IMR-90 (cell line): ENCODE measurements around the gene CAMTA1. TPM values are rescaled to one million over a fixed set of nuclear protein-coding genes. Genes with fewer than 3 reads are reported as not detected.

Experiments used
- ATAC-seq: fragments of 200-7000 bp; cut with Tn5 transposase; 2 replicates; pipeline ENCODE4 v1.9.1; 2020; ENCODE audit warnings: low read depth, mild to moderate bottlenecking, moderate library complexity
- BruUV-seq: library from RNA; stranded (reverse); fragments of 400-500 nt; replicated peaks from 2 replicates; lab custom pipeline; 2021; lab: Mats Ljungman, UMichigan
- CTCF ChIA-PET: fragments of 300-600 bp; formaldehyde crosslinking; extraction: SDS; loops from one replicate; lab custom pipeline; 2021; ENCODE audit warnings: antibody characterized with exemption; lab: Yijun Ruan, JAX
- POLR2A ChIA-PET: fragments of 300-600 bp; sonication (Branson Sonifier 250); formaldehyde crosslinking; loops from one replicate; lab custom pipeline; 2022; ENCODE audit warnings: antibody characterized with exemption; ENCODE audit not compliant: unreplicated experiment; lab: Charles Lee
- DNase-seq: peaks from one replicate; pipeline ENCODE4 v3.0.0; 2013
- H2AFZ ChIP-seq: replicated peaks from 2 replicates; pipeline ENCODE3; 2013; ENCODE audit warnings: low read length, mild to moderate bottlenecking; ENCODE audit not compliant: poor library complexity
- H2AK5ac ChIP-seq: 2 replicates; pipeline ENCODE4 v1.6.1; 2013; ENCODE audit warnings: low read depth, low read length, inconsistent platforms
- H2AK9ac ChIP-seq: replicated peaks from 2 replicates; pipeline ENCODE3; 2013; ENCODE audit warnings: mild to moderate bottlenecking, low read depth, low read length, moderate library complexity; ENCODE audit not compliant: poor library complexity
- H2BK120ac ChIP-seq: 2 replicates; pipeline ENCODE4 v1.6.1; 2013; ENCODE audit warnings: low read depth, low read length, inconsistent platforms
- H2BK15ac ChIP-seq: 3 replicates; pipeline ENCODE4 v1.6.1; 2013; ENCODE audit warnings: low read depth, low read length, inconsistent platforms
- H2BK20ac ChIP-seq: 2 replicates; pipeline ENCODE4 v1.6.1; 2013; ENCODE audit warnings: low read depth, mild to moderate bottlenecking, inconsistent platforms, low read length, moderate library complexity
- H2BK5ac ChIP-seq: 2 replicates; pipeline ENCODE4 v1.6.1; 2013; ENCODE audit warnings: mild to moderate bottlenecking, low read depth, low read length, inconsistent platforms; ENCODE audit not compliant: poor library complexity, severe bottlenecking
- H3K14ac ChIP-seq: replicated peaks from 2 replicates; pipeline ENCODE4 v1.6.1; 2013; ENCODE audit warnings: low read depth, low read length, inconsistent platforms
- H3K18ac ChIP-seq: 2 replicates; pipeline ENCODE4 v1.6.1; 2013; ENCODE audit warnings: low read depth, low read length, control low read depth
- H3K23ac ChIP-seq: 2 replicates; pipeline ENCODE4 v1.6.1; 2013; ENCODE audit warnings: low read depth, low read length, inconsistent platforms
- H3K27ac ChIP-seq: 2 replicates; pipeline ENCODE4 v1.5.1; 2013; ENCODE audit warnings: mild to moderate bottlenecking, control low read depth, low read length; ENCODE audit not compliant: insufficient read depth
- H3K27me3 ChIP-seq: 2 replicates; pipeline ENCODE4 v1.6.1; 2013; ENCODE audit warnings: low read length; ENCODE audit not compliant: control insufficient read depth, insufficient read depth
- H3K36me3 ChIP-seq: 2 replicates; pipeline ENCODE4 v1.6.1; 2013; ENCODE audit warnings: low read length, mixed read lengths; ENCODE audit not compliant: control insufficient read depth, insufficient read depth
- H3K4ac ChIP-seq: 2 replicates; pipeline ENCODE4 v1.6.1; 2013; ENCODE audit warnings: low read depth, low read length, inconsistent platforms
- H3K4me1 ChIP-seq: 2 replicates; pipeline ENCODE4 v1.6.1; 2013; ENCODE audit warnings: low read length, mixed read lengths; ENCODE audit not compliant: control insufficient read depth, insufficient read depth
- H3K4me2 ChIP-seq: 2 replicates; pipeline ENCODE4 v1.6.1; 2013; ENCODE audit warnings: low read depth, mild to moderate bottlenecking, control low read depth, low read length, moderate library complexity
- H3K4me3 ChIP-seq: 2 replicates; pipeline ENCODE4 v1.5.1; 2013; ENCODE audit warnings: low read depth, mild to moderate bottlenecking, control low read depth, low read length, moderate library complexity; ENCODE audit not compliant: insufficient read depth
- H3K56ac ChIP-seq: 2 replicates; pipeline ENCODE4 v1.6.1; 2013; ENCODE audit warnings: low read length, inconsistent platforms; ENCODE audit not compliant: insufficient read depth; ENCODE audit errors: extremely low read depth
- H3K79me1 ChIP-seq, 2 experiments: 2 replicates each; pipeline ENCODE4 v1.6.1; 2013; ENCODE audit warnings: low read length in 2 of 2, inconsistent platforms in 1 of 2, low read depth in 1 of 2
- H3K9ac ChIP-seq: 2 replicates; pipeline ENCODE4 v1.6.1; 2013; ENCODE audit warnings: low read depth, low read length, control low read depth
- H3K9me1 ChIP-seq: 2 replicates; pipeline ENCODE4 v1.6.1; 2013; ENCODE audit warnings: low read length, inconsistent platforms; ENCODE audit not compliant: insufficient read depth
- H3K9me3 ChIP-seq: 2 replicates; pipeline ENCODE4 v1.6.1; 2013; ENCODE audit warnings: low read length; ENCODE audit not compliant: control insufficient read depth, insufficient read depth
- H4K20me1 ChIP-seq: 2 replicates; pipeline ENCODE4 v1.6.1; 2013; ENCODE audit warnings: low read length, inconsistent platforms; ENCODE audit not compliant: insufficient read depth
- H4K5ac ChIP-seq: 2 replicates; pipeline ENCODE4 v1.6.1; 2013; ENCODE audit warnings: mild to moderate bottlenecking, low read depth, low read length, control low read depth
- H4K8ac ChIP-seq, 2 experiments: 2 replicates each; pipeline ENCODE4 v1.6.1; 2013; ENCODE audit warnings: low read depth in 2 of 2, low read length in 2 of 2, control low read depth in 1 of 2, inconsistent platforms in 1 of 2
- H4K91ac ChIP-seq: 2 replicates; pipeline ENCODE4 v1.6.1; 2013; ENCODE audit warnings: low read depth, low read length, inconsistent platforms; ENCODE audit not compliant: insufficient read depth
- BHLHE40 ChIP-seq: fragments of 150-350 bp; IDR thresholded peaks from 2 replicates; pipeline ENCODE4 v1.6.1; 2016; ENCODE audit warnings: mild to moderate bottlenecking, low read depth, low read length
- CEBPB ChIP-seq: IDR thresholded peaks from 2 replicates; pipeline ENCODE4 v1.6.1; 2012; ENCODE audit warnings: low read depth, low read length, improper control_type of control experiment
- ELK1 ChIP-seq: fragments of 150-350 bp; IDR thresholded peaks from 2 replicates; pipeline ENCODE4 v1.6.1; 2016; ENCODE audit warnings: low read depth, mild to moderate bottlenecking, low read length, moderate library complexity, borderline replicate concordance
- FOS ChIP-seq: fragments of 150-350 bp; IDR thresholded peaks from 2 replicates; pipeline ENCODE4 v1.6.1; 2016; ENCODE audit warnings: low read depth, low read length
- MAZ ChIP-seq: IDR thresholded peaks from 2 replicates; pipeline ENCODE4 v1.6.1; 2012; ENCODE audit warnings: low read depth, mild to moderate bottlenecking, low read length, improper control_type of control experiment, moderate library complexity, borderline replicate concordance
- RCOR1 ChIP-seq: IDR thresholded peaks from 2 replicates; pipeline ENCODE4 v1.6.1; 2012; ENCODE audit warnings: mild to moderate bottlenecking, low read length, improper control_type of control experiment; ENCODE audit not compliant: insufficient replicate concordance
- RFX5 ChIP-seq: IDR thresholded peaks from 2 replicates; pipeline ENCODE4 v1.8.0; 2012; ENCODE audit warnings: low read depth, mild to moderate bottlenecking, low read length, moderate library complexity
- WGBS, 2 experiments: methylation state at CpG; one replicate each; pipeline versions ENCODE4 v1.1.5 to v1.1.7; 2013; ENCODE audit warnings: missing lambda C conversion rate in 2 of 2; ENCODE audit not compliant: insufficient read length in 1 of 2; ENCODE audit errors: extremely low coverage in 2 of 2; 5-methylcytosine and 5-hydroxymethylcytosine counted together
- dilution Hi-C: fragments of 300-500 bp; cut with HindIII; formaldehyde crosslinking; loops from one replicate; pipeline ENCODE4 v1.14.3; 2018; ENCODE audit warnings: low sequenced_read_pairs; ENCODE audit not compliant: unreplicated experiment
- in situ Hi-C: fragments of 300-500 bp; cut with MboI; formaldehyde crosslinking; loops from 3 replicates; pipeline ENCODE4 v1.14.3; 2019; ENCODE audit warnings: low sequenced_read_pairs, inconsistent platforms, mixed read lengths
- intact Hi-C: fragments of 100-400 bp; cut with micrococcal nuclease; formaldehyde crosslinking; loops from 2 replicates; pipeline ENCODE4 v1.10.0; 2022
- polyA plus RNA-seq, 3 experiments: library from polyadenylated mRNA; depleted of rRNA; stranded (reverse); fragments of >200 nt; gene quantifications; 2 replicates each; pipeline ENCODE4 v1.2.3, GENCODE V29; 2012; ENCODE audit warnings: low replicate concordance in 1 of 3
- total RNA-seq: library from RNA; depleted of rRNA; stranded (reverse); fragments of >200 nt; gene quantifications from 2 replicates; pipeline ENCODE4 v1.2.3, GENCODE V29; 2012

Gene CAMTA1
- total and polyA plus RNA-seq, 2 of the 4 experiments (the other 2 are of a cell fraction): 35.5 to 74.3 TPM

- intact Hi-C loops: no loop called here
- Histone ChIP-seq H3K4me2 (no peak overlapping the region; the same call in 1 of the 2 replicates), H4K5ac (no peak overlapping the region), H3K18ac (no peak overlapping the region), H3K36me3 (no peaks in the 10 kb centered on the region), H4K91ac (no peak overlapping the region), H3K9me1 (no peaks in the 10 kb centered on the region), H2BK120ac (no peak overlapping the region), H2AK9ac (no peak overlapping the region), H3K27ac (no peak overlapping the region), H3K4ac (no peak overlapping the region), H3K4me1 (peaks cover 3% of the 10 kb centered on the region; the same call in 1 of the 2 replicates), H2BK20ac (no peak overlapping the region), H3K23ac (no peak overlapping the region), H3K56ac (no peak overlapping the region), H3K79me1 (no peaks in the 10 kb centered on the region), H4K8ac (no peak overlapping the region), H4K20me1 (no peaks in the 10 kb centered on the region), H2BK5ac (no peak overlapping the region), H2BK15ac (no peak overlapping the region), H3K9ac (no peak overlapping the region), H3K4me3 (peak overlapping the region; percentile 42), H3K9me3 (no peaks in the 10 kb centered on the region; the same call in 1 of the 2 replicates), H3K27me3 (peaks cover 60% of the 10 kb centered on the region), H2AK5ac (no peak overlapping the region), H2AFZ (peak overlapping the region; percentile 72), H3K14ac (no peak overlapping the region)
- BruUV-seq: no TSS peak
- DNase-seq: peak; percentile 78
- CTCF ChIA-PET: no interaction called here
- POLR2A ChIA-PET: no interaction called here
- peak; percentile 99 for TF ChIP-seq RFX5
- TF ChIP-seq RCOR1: no peak
- no peak for TF ChIP-seq BHLHE40
- TF ChIP-seq MAZ: peak; percentile 14; the same call in 1 of the 2 replicates
- TF ChIP-seq ELK1: no peak
- TF ChIP-seq FOS: peak; percentile 14; the same call in 1 of the 2 replicates
- TF ChIP-seq CEBPB: no peak
- dilution Hi-C loops: no loop called here
- WGBS, 2 experiments: 2% methylated on average over 37 of the region's 151 CpGs; no CpG with 5 or more reads in 1 of the 2 experiments
- peak; percentile 100 for ATAC-seq
- in situ Hi-C loops: no loop called here
These were observed 919.2 kb downstream of the CAMTA1 start for GRCh38 chr1:7704214-7705047.
